Stimulated activated CD8-positive, alpha-beta memory T cell treated with anti-CD3 and anti-CD28 coated beads, Interleukin-15, amount 100 ng/mL, for 4 hours (primary cell): ENCODE data around the gene AKAP12.
"Not testable (repeated sequence)": the region's sequence is repeated elsewhere in the genome, so short reads cannot be mapped to it uniquely, and the experiment has no call there.

Source experiments
- DNase-seq, 2 donors: peaks; one replicate each; pipeline ENCODE4 v3.0.0-alpha.2; 2020; ENCODE audit warnings: low read depth in 2 of 2

AKAP12 gene

DNA sequence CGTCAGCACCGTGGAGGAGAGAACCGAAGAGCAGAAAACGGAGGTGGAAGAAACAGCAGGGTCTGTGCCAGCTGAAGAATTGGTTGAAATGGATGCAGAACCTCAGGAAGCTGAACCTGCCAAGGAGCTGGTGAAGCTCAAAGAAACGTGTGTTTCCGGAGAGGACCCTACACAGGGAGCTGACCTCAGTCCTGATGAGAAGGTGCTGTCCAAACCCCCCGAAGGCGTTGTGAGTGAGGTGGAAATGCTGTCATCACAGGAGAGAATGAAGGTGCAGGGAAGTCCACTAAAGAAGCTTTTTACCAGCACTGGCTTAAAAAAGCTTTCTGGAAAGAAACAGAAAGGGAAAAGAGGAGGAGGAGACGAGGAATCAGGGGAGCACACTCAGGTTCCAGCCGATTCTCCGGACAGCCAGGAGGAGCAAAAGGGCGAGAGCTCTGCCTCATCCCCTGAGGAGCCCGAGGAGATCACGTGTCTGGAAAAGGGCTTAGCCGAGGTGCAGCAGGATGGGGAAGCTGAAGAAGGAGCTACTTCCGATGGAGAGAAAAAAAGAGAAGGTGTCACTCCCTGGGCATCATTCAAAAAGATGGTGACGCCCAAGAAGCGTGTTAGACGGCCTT is 110.0 kb downstream of the AKAP12 start:
- no peak for DNase-seq

DNA sequence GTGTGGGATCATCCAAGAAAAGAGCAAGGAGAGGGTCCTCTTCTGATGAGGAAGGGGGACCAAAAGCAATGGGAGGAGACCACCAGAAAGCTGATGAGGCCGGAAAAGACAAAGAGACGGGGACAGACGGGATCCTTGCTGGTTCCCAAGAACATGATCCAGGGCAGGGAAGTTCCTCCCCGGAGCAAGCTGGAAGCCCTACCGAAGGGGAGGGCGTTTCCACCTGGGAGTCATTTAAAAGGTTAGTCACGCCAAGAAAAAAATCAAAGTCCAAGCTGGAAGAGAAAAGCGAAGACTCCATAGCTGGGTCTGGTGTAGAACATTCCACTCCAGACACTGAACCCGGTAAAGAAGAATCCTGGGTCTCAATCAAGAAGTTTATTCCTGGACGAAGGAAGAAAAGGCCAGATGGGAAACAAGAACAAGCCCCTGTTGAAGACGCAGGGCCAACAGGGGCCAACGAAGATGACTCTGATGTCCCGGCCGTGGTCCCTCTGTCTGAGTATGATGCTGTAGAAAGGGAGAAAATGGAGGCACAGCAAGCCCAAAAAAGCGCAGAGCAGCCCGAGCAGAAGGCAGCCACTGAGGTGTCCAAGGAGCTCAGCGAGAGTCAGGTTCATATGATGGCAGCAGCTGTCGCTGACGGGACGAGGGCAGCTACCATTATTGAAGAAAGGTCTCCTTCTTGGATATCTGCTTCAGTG is 110.8 kb downstream of the AKAP12 start:
- DNase-seq, result no peak

DNA sequence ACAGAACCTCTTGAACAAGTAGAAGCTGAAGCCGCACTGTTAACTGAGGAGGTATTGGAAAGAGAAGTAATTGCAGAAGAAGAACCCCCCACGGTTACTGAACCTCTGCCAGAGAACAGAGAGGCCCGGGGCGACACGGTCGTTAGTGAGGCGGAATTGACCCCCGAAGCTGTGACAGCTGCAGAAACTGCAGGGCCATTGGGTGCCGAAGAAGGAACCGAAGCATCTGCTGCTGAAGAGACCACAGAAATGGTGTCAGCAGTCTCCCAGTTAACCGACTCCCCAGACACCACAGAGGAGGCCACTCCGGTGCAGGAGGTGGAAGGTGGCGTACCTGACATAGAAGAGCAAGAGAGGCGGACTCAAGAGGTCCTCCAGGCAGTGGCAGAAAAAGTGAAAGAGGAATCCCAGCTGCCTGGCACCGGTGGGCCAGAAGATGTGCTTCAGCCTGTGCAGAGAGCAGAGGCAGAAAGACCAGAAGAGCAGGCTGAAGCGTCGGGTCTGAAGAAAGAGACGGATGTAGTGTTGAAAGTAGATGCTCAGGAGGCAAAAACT is 111.5 kb downstream of the AKAP12 start:
- DNase-seq, result no peak

DNA sequence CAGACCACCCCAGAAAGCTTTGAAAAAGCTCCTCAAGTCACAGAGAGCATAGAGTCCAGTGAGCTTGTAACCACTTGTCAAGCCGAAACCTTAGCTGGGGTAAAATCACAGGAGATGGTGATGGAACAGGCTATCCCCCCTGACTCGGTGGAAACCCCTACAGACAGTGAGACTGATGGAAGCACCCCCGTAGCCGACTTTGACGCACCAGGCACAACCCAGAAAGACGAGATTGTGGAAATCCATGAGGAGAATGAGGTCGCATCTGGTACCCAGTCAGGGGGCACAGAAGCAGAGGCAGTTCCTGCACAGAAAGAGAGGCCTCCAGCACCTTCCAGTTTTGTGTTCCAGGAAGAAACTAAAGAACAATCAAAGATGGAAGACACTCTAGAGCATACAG is 112.0 kb downstream of the AKAP12 start:
- DNase-seq, result no peak

DNA sequence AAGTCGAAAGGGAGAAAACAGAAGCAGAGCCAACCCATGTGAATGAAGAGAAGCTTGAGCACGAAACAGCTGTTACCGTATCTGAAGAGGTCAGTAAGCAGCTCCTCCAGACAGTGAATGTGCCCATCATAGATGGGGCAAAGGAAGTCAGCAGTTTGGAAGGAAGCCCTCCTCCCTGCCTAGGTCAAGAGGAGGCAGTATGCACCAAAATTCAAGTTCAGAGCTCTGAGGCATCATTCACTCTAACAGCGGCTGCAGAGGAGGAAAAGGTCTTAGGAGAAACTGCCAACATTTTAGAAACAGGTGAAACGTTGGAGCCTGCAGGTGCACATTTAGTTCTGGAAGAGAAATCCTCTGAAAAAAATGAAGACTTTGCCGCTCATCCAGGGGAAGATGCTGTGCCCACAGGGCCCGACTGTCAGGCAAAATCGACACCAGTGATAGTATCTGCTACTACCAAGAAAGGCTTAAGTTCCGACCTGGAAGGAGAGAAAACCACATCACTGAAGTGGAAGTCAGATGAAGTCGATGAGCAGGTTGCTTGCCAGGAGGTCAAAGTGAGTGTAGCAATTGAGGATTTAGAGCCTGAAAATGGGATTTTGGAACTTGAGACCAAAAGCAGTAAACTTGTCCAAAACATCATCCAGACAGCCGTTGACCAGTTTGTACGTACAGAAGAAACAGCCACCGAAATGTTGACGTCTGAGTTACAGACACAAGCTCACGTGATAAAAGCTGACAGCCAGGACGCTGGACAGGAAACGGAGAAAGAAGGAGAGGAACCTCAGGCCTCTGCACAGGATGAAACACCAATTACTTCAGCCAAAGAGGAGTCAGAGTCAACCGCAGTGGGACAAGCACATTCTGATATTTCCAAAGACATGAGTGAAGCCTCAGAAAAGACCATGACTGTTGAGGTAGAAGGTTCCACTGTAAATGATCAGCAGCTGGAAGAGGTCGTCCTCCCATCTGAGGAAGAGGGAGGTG is 112.9 kb downstream of the AKAP12 start:
- no peak for DNase-seq

DNA sequence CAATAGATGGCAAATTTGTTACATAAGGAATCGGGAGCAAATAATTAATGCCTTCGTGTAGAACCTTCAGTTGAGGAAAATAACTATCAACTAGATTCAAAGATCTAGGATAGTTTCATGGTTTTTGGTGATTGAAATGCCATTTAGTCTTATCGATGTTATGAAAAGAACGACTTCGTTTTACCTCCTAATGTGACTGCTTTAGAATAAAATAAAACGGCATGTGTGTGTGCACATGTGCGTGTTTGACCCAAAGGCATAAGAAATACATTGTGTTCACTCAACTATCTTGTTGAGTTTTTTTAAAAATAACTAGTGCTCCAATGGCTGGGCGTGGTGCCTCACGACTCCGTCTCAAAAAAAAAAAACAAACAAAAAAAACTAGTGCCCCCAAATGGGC is 114.0 kb downstream of the AKAP12 start:
- no peak for DNase-seq

DNA sequence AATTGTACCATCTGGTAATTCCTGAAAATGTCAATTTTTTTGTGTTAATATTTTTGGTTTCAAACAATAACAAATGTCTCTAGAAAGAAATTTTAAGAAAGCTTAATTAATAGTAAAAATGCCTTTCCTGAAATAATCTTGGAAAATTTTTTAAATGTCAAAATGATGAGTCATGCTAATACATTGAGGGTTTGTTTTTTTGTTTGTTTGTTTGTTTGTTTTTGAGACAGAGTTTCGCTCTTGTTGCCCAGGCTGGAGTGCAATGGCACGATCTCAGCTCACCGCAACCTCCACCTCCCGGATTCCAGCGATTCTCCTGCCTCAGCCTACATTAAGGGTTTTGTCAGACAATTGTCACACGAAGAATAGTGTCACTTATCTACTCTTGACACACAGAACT is 117.2 kb downstream of the AKAP12 start:
- not testable (repeated sequence) for DNase-seq

DNA sequence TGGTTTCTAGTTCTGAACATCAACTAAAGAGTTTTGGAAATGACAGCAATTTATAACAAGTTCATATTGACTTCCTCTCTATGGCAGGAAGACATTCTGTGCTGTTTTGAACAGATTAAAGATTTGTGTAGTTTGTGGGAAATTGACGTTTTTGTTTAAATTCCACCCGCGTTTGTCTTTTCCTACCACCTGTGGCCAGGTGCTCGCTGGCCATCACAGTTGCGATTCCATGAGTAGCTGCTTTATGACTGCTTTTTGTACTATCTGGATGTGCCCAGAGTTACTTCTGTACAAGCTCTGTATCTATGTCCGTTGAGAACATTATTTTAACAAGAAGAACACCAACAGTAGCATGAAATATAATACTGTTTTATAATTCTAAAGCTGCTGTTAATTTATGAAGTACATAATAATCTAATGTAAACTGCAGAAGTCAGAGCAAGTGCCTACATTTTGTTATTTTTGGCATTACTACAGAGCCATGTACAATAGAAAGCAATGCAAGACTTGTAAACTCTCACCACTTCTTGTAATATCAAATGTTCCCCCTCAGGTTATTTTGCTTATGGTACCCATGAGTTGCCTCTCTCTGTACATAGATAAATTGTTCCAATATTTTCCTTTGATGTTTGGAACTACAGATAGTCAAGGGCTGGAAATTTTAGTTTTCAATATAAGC is 118.1 kb downstream of the AKAP12 start:
- no peak for DNase-seq

DNA sequence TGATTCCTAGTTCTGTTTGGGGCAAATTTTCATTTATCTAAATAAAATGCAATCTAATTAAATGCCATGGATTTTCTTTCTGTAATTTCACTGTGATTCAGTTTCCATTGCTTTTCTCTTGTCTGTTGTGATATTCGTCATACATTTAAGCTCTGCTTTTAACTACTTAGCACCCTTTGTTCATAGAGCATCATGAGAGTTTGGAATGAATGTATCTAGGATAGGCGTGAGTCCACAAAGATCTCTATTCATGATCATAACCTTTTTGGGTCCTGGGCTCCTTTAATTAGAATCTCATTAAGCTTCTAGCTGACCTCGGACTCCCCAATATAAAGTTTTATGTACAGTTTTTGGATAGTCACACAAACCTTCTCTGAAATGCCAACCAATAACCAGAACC is 118.7 kb downstream of the AKAP12 start:
- DNase-seq, result no peak

DNA sequence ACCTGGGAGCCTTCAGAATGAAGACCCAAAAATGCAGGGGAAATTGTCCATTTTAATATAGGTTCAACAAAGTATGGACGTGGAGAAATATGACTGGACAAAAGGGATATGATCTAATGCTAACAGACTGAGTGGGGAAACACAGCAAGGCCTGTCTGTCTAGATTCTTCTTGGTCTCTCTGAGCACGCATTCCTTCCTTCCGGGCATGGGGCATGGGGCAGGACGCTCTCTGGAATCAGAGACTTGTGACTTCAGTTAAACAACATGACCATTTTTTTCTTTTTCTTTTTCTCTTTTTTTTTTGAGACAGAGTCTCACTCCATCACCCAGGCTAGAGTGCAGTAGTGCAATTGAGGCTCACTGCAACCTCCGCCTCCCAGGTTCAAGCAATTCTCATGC is 119.7 kb downstream of the AKAP12 start:
- no peak for DNase-seq

DNA sequence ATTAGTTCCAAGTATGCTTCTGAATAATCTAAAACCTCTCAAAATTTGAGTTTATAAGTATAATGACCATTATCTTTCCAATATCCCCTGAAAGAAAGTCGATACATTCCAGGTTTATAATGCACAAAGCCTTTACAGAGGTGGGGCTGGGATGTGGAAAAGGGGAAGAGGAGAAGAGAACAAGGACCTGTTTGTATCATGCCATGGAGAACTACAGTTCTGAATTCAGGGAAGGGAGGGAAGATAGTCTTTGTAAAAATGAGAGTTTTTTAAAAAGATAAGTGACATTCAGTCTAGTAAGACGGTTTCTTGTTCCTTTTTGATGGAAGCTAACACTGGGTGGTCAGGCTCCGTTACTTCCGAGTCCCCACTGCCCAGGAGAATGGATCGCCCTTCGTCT is 125.5 kb downstream of the AKAP12 start:
- no peak for DNase-seq

DNA sequence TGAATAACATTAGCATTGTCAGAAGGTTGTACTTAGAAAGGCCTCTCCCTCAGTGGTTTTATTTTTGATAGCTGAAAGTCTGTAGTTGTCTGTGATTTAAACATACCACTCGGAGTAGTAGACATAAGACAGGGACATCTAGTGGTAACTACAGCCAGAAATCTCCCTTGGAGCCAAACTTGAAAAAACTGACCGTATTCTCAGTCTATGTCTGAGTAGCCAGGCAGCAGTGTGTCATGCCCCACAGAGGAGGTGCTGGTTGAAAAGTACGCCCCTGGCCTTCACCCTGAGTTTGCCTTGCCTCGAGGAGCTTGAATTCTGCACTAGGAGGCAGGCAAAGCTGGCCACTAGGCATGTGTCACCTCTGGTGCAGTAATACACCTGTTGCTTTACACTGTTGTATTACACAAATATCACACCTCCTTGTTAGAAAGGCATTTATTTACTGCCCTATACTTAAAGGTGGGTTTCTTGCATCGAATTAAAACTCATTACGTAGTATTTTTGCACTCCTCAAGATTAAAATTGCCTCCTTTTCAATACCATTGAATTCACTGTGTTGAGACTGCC is 130.8 kb downstream of the AKAP12 start:
- DNase-seq, result no peak

DNA sequence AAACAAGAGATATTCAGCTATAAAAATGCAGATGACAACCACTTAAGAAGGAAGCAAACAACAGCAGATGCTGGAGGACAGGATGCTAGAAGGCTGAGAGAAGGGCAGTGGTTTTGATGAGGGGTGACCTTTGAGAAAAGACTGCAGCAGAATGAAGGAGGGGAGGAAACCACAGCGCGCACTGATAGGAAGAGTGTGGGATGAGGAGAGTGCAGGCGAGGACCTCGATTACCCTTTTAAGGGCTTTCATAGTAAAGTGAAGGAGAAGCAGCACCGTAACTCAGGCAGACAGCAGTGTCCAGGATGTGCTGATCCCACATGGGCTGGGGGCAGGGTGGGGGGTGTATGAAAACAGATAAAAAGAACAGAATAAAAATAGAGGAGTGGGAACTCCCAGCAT is 132.4 kb downstream of the AKAP12 start:
- DNase-seq, result no peak

DNA sequence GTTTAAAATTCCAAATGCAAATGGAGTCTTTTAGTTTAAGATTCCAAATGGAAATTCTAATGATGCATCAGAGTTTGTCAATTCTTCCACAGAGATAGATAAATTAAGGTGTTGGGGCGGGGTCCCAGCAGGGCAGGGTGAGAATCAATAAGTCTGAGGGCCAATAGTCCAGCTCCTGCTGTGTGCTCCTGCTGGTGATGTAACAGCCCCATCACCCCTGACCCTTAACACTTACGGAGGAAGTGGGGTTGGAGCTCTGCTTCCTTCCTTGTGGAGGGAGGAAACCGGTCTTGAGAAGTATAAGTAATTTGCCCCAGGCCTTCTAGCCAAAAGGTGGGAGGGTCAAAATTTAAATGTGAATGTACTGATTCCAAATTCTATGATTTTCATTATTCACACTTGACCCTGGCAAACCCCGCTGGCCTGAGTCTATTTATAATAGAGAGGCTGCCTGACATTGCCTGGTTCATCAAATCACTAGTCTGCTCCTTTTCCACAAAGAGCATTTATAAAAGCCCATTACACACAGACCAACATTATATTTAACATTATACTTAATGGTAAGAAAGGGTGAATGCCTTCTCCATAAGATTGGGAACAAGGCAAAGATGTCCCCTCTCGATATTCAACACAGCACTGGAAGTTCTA is 134.4 kb downstream of the AKAP12 start:
- no peak for DNase-seq

DNA sequence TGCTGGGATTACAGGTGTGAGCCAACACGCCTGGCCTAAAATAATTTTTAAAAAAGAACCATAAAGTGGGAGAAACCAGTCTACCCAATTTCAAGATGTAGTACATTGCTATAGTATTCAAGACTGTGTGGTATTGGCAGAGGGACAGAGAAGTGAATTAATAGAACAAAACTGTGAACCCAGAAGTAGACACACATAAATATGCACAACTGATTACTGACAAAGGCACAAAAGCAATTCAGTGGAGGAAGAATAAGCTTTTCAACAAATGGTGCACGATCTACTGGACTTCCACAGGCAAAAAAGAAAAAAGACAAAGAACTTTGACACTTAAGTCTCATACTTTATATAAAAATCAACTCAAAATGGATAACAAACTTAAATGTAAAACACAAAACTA is 136.1 kb downstream of the AKAP12 start:
- no peak for DNase-seq

DNA sequence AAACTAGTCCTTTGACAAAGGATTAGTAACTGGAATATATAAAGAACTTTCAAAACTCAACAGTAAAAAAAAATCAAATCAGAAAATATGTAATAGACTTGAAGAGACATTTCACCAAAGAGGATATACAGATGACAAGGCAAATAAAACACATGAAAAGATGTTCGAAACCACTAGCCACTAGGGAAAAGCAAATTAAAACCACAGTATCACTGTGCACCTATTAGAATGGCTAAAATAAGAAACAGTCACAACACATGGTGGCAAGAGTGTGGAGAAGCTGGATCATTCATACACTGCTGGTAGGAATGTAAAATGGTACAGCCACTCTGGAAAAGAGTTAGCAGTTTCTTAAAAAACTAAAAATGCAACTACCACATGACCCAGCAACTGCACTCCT is 136.7 kb downstream of the AKAP12 start:
- no peak for DNase-seq

DNA sequence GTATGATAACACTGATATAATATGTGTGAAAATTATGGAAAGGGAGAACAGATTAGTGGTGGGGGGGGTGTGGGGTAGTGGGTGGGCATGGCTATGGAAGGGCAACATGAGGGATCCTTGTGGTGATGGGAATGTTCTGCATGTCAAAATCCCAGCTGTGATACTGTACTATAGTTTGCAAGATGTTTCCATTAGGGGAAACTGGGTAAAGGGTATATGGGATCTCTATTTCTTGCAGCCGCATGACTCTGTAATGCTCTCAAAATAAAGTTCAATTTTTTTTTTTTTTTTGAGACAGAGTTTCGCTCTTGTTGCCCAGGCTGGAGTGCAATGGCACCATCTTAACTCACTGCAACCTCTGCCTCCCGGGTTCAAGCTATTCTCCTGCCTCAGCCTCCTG is 137.3 kb downstream of the AKAP12 start:
- DNase-seq, result no peak

DNA sequence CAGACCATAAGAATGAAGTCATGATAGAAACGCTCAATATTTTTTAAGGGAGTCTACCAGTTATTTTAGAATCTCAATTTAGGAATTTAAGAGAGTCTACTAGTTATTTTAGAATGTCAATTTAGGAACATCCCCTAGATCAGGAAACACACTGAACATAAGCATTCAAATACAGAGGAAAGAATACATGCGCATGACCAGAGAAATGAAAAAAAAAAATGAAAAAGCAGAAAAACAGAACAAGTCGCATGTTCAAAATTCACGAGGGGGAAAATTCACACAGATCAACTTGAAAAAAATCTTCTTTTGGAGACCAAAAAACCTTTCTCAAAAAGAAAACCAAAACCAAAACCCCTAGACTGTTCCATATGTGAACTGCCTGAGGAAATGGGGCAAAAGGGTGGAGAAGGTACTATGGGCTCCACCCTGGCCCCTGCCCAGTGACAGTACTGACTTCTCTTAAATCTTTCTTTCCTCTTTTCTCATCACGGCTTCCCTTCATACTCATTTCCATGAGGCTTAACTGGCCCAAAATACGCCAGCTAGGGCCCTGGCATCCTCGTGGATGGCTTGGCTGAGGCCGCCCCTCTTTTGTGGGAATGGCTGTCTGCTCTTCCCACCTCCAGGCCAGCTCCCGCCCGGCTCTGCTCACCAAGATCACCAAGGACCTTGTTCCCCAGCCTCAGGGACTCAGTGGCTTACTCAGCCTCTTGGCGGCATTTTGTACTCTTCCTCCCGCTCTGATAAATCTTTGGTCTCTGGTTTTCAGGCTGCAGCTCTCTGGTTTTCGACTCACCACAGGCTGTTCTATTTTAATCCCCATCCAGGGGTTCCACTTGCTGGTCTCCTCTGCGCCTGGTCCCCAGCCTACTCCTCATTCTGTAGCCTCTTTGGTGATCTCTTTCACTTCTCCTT is 140.4 kb downstream of the AKAP12 start:
- no peak for DNase-seq

DNA sequence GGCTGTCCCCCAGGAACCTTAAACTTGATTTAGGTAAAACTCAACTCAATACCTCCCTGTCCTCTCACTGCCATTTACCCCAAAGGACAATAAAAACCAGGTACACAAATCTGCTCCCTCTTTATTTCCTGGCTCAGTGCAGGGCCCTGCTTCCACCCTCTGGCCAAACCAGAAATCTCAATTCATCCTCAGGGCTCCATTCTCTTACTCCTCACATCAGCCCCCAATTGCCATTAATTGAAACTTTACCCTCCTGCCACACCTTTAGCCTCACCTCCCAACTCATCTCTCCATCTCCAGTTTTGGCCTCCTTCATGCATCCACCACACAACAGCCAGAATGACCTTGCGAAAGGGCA is 141.1 kb downstream of the AKAP12 start:
- DNase-seq, result no peak

DNA sequence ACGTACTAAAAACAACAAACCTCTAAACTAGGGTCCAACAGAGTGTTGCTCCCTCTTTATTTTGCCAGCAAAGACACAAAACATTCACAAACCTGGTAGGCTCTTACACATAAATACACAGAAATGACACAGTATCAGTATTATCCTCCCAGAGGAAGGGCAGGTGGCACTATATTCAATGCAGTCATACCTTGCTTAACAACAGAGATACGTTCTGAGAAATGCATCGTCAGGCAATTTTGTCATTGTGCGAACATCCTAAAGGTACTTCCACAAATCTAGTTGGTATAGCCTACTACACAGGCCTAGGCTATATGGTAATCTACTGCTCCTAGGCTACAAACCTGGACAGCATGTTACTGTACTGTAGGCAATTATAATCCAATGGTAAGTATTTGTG is 142.0 kb downstream of the AKAP12 start:
- no peak for DNase-seq
